Fibroblast of mammary gland (primary cell): Measurements from ENCODE around the gene NFIA.

Source experiments
- DNase-seq: peaks from one replicate; pipeline ENCODE4 v3.0.0-alpha.2; 2010; ENCODE audit warnings: low read depth
- H3K4me3 ChIP-seq: 2 replicates; pipeline ENCODE4 v1.5.1; 2011; ENCODE audit warnings: low read depth, mild to moderate bottlenecking, low read length, moderate library complexity; ENCODE audit not compliant: control insufficient read depth
- TF ChIP-seq, protein P1 (sequence below): conservative IDR thresholded peaks from 2 replicates; pipeline ENCODE4 v1.5.1; 2011; ENCODE audit warnings: low read depth, low read length, inconsistent platforms; ENCODE audit not compliant: control insufficient read depth, insufficient read depth

The NFIA gene

DNA sequence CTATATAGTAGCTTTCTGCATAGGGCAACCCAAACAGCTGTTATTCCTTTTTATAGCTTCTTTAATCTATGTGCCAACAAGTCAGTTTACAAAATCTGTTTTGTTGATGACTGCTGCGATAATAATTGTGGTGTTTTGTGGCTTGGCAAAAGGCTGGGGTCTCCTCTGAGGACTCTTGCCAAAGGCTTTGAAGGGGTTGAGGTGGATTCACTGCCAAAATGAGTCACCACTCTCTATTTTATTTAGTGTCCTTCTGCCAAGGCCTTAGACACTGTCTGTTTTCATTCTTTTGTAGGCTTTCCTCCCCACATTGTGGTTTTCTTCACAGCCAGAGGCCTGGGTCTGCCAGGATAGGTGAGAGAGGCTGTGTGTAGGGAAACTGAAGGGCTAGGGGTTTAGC lies 161.8 kb downstream of the NFIA start:
- no peak overlapping the region for H3K4me3 ChIP-seq
- TF ChIP-seq, protein P1, sequence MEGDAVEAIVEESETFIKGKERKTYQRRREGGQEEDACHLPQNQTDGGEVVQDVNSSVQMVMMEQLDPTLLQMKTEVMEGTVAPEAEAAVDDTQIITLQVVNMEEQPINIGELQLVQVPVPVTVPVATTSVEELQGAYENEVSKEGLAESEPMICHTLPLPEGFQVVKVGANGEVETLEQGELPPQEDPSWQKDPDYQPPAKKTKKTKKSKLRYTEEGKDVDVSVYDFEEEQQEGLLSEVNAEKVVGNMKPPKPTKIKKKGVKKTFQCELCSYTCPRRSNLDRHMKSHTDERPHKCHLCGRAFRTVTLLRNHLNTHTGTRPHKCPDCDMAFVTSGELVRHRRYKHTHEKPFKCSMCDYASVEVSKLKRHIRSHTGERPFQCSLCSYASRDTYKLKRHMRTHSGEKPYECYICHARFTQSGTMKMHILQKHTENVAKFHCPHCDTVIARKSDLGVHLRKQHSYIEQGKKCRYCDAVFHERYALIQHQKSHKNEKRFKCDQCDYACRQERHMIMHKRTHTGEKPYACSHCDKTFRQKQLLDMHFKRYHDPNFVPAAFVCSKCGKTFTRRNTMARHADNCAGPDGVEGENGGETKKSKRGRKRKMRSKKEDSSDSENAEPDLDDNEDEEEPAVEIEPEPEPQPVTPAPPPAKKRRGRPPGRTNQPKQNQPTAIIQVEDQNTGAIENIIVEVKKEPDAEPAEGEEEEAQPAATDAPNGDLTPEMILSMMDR = no peak
- peak; percentile 91 for DNase-seq

DNA sequence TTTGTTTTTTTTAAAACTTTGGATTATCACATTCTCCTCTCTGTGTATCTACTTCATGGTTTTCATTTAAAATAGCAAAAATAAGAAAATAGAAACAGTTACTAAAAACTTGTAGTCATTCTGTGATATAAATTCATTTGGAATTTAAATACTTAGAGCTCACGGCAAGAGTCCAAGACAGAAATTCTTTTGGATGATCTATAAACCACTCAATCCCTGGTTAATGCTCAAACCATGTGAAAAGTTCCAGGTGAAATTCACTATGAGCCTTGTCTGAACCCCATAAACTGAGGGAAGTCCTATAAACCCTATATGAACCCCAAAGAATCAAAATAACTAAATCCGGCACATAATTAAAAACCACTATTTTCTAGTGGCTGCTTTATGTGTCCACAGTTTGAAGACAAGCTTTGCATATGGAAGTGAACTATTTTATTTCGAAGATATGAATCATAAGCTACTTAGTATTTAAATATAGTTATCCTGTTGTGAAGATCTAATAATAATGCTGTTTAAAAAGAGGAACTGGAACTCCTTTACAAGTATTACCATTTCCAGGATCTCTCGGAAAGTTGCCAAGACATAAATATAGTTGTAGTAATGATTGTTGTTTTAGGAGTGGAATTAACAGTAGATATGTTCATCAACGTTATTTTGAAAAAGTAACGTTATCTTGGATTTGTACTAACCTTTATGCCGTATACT lies 163.5 kb downstream of the NFIA start:
- no peak for DNase-seq
- H3K4me3 ChIP-seq = no peak overlapping the region
- TF ChIP-seq, protein P1 = no peak

DNA sequence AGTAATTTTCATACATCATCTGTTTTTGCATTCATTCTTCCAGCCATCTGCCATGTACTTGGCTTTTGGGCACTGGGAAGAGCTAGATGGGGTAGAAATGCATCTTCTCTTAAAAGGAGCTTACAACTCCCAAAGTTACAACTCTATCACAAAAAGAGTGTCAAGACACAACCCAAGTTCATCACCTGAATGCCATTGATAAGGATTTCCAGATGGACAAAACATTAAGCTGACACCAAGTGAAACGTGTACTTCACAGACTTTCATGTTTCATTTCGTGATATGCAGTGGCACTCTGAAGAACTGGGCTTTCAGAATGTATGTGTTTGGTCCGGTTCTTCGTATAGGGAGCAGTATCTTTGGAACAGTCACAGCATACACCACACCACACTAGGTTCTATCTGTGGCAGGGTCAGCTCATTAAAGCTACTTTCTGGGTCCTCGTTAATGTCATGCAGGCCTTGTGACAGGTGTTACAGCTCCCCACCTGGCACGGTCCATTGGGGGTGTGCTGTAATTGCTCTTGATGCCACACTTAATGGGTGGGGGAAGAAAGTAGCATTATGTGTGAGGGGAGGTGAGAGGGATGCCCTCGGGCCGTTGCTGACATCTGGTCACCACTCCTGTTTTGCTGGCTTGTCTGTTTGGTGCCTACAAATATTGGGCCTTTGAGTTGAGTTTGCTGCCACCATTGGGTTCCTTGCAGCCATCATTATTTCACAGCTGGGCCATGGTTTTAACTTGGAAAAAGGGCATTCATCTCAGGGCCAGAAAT lies 164.9 kb downstream of the NFIA start:
- H3K4me3 ChIP-seq = no peak overlapping the region
- TF ChIP-seq, protein P1 = no peak
- DNase-seq = no peak

DNA sequence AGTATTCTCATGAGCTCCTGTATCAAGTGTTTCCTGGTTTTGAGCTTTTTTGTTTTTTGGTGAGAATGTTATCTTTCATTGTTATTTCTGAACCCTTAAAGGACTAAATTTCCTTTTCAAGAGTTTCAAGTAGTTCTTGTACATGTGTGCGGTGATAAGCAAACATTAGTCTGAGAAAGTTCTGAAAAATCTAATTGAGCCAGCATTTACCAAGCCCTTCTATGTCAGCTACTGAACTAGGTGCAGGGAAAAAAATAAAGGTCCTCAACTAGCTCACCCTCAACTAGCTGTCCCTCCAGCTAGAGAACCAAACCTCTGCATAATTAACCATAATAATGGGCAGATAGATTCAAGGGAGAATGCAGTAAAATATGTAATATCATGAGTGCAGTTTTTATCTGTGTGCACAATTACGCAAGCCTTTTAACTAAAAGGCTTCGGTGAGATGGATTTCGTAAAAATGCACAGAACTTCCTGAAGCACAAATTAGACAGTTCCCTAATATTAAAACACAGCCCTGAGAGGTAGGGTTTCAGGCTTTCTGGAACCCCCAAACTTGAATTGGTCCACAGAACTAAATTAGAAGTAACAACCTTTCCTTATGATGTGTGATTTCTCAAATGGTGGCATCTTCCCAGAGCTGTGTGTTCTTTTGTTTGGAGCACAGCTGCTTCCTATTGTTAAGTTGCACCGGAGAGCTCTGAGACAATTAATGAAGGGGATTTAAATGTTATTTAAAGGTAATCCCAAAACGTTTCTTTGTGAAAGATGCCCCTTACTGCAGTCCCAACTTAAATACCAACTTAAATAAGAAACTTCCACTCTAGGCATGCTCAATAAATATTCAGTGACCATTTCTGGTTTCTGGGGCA lies 165.8 kb downstream of the NFIA start:
- no peak for DNase-seq
- TF ChIP-seq, protein P1 = no peak
- H3K4me3 ChIP-seq = no peak overlapping the region

DNA sequence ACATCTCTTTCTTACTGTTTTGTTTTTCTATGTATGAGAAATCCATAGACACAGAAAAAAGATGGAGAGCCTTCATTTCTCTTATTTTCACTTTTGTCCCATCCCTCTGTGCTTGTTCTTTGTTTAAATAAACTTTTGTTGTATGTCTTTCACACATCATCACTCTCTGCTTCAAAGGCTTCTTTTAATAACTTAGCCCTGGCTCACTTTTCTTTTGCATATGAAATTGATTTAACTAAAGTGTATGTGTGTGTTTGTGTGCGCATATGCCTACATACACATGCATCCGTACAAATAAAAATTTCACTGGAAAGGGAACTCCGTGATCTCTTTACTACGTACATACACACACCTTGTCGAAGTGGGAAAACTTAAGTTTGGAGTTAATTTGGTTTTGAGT lies 168.6 kb downstream of the NFIA start:
- DNase-seq = no peak
- no peak overlapping the region for H3K4me3 ChIP-seq
- TF ChIP-seq, protein P1 = no peak

DNA sequence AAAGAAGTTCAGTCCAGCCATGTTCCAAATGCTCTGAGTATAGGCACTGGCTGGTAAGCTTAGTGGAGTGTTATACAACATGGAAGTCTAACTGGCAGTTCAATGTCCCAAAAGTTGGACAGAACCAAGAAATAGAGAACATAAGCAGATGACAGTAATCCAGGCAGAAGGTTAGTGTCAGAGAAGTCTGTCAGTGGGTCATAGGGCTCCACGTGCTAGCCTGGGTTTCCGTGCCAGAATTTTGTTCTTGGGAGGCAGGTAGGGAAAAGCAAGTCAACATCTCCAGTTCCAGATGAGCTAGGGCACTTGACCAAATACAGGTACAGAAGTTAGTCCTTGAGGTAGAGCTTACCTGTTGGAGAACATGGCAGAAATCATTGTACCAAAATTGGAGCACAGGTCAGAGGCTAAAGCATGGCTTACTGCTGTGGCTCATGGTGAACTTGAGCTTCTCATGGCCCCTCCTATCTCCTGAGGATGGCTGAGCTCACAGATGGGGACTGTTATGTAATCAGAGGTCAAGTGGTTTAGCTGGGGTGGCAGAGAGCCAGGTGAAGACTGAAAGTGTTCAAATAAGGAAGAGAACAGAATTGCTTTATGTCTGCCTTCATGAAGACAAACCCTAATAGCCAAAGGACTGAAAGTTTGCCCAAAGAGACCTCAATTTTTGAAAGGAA lies 170.8 kb downstream of the NFIA start:
- TF ChIP-seq, protein P1 = no peak
- DNase-seq = peak; percentile 80
- no peak overlapping the region for H3K4me3 ChIP-seq
